ENCODE results near the gene ATAD2B.
"Not testable (repeated sequence)": the region's sequence is repeated elsewhere in the genome, so short reads cannot be mapped to it uniquely, and the experiment has no call there.

ATAD2B gene

GRCh38 chr2:23782646-23783045, 144.3 kb downstream of the ATAD2B start:
- no peak for DNase-seq

- no peak for DNase-seq
Measured at GRCh38 chr2:23782126-23782525, 144.8 kb downstream of the ATAD2B start.

GRCh38 chr2:23780465-23780864, 146.5 kb downstream of the ATAD2B start:
- DNase-seq = not testable (repeated sequence)

- no peak for DNase-seq
Measured at GRCh38 chr2:23777826-23778225, 149.1 kb downstream of the ATAD2B start.

GRCh38 chr2:23776021-23776420, 150.9 kb downstream of the ATAD2B start:
- DNase-seq = no peak

GRCh38 chr2:23772684-23773083, 154.2 kb downstream of the ATAD2B start:
- no peak for DNase-seq

- no peak for DNase-seq
Measured at GRCh38 chr2:23772056-23772455, 154.9 kb downstream of the ATAD2B start.

GRCh38 chr2:23769364-23769763, 157.6 kb downstream of the ATAD2B start:
- no peak for DNase-seq

- no peak for DNase-seq
Measured at GRCh38 chr2:23767876-23768621, 158.9 kb downstream of the ATAD2B start.

GRCh38 chr2:23762141-23762540, 164.8 kb downstream of the ATAD2B start:
- no peak for DNase-seq

- no peak for DNase-seq
Measured at GRCh38 chr2:23761638-23762037, 165.3 kb downstream of the ATAD2B start.

- no peak for DNase-seq
Measured at GRCh38 chr2:23760736-23761135, 166.2 kb downstream of the ATAD2B start.

GRCh38 chr2:23757686-23758433, 169.1 kb downstream of the ATAD2B start:
- no peak for DNase-seq

- DNase-seq = no peak
Measured at GRCh38 chr2:23756593-23757292, 170.2 kb downstream of the ATAD2B start.

- DNase-seq = no peak
Measured at GRCh38 chr2:23754970-23755369, 172.0 kb downstream of the ATAD2B start.

GRCh38 chr2:23753291-23754010, 173.5 kb downstream of the ATAD2B start:
- no peak for DNase-seq

- DNase-seq = no peak
Measured at GRCh38 chr2:23751747-23752265, 175.1 kb downstream of the ATAD2B start.

GRCh38 chr2:23746141-23746863, 180.6 kb downstream of the ATAD2B start:
- no peak for DNase-seq

GRCh38 chr2:23745726-23746105, 181.2 kb downstream of the ATAD2B start:
- DNase-seq = no peak

GRCh38 chr2:23745068-23745725, 181.7 kb downstream of the ATAD2B start:
- DNase-seq = no peak

- not testable (repeated sequence) for DNase-seq
Measured at GRCh38 chr2:23736783-23737182, 190.1 kb downstream of the ATAD2B start.

GRCh38 chr2:23734416-23734815, 192.5 kb downstream of the ATAD2B start:
- no peak for DNase-seq
